ENCODE measurements around the gene CLSTN2. TPM values are rescaled to one million over a fixed set of nuclear protein-coding genes. Genes with fewer than 3 reads are reported as not detected.

Gene CLSTN2
- total and polyA plus RNA-seq, 2 of the 8 experiments (the other 6 are each of a cell fraction or from before 2014, with no cell fraction given), result 0.39 to 0.52 TPM

GRCh38 chr3:140189267-140189666, 254.3 kb downstream of the CLSTN2 start:
- Histone ChIP-seq H3K23ac (ENCODE audit: insufficient read length) (no peak overlapping the region), H3K56ac (replicated peaks; ENCODE audit: insufficient read length, low read depth, low read length) (no peak overlapping the region), H2AK5ac (ENCODE audit: low read depth, low read length) (no peak overlapping the region), H3K79me2 (ENCODE audit: control insufficient read depth in 1 of 2, insufficient read depth in 2 of 2, low read length in 2 of 2) (no peaks in the 10 kb centered on the region), H3K4me2 (ENCODE audit: insufficient read depth in 1 of 2, low read depth in 2 of 2, low read length in 2 of 2) (no peak overlapping the region), H2BK15ac (ENCODE audit: low read length) (no peak overlapping the region), H3K27ac (ENCODE audit: low read depth, low read length) (no peak overlapping the region), H4K5ac (ENCODE audit: insufficient read length, low read depth, low read length) (no peak overlapping the region), H3K14ac (ENCODE audit: insufficient read length) (no peak overlapping the region), H3K18ac (ENCODE audit: extremely low read depth, low read length) (no peak overlapping the region), H3K23me2 (ENCODE audit: low read depth, low read length) (no peaks in the 10 kb centered on the region), H3K79me1 (ENCODE audit: low read depth, low read length) (no peaks in the 10 kb centered on the region), H4K20me1 (replicated peaks in 1 of 2; ENCODE audit: control insufficient read depth in 1 of 2, insufficient read depth in 2 of 2, low read length in 2 of 2) (no peaks in the 10 kb centered on the region), H4K8ac (ENCODE audit: extremely low read depth, insufficient read depth, low read length) (no peak overlapping the region), H2BK5ac (ENCODE audit: low read depth, low read length) (no peak overlapping the region), H3K9me3 (ENCODE audit: insufficient read depth in 2 of 2, low read depth in 1 of 2, low read length in 1 of 2) (peaks cover 0 to 3% of the 10 kb centered on the region in 2 experiments; a peak in 1 of 4 replicates), H2BK20ac (ENCODE audit: low read length) (no peak overlapping the region), H2BK120ac (replicated peaks; ENCODE audit: low read depth, low read length) (no peak overlapping the region), H2BK12ac (ENCODE audit: low read depth, low read length) (no peak overlapping the region), H3K4me3 (ENCODE audit: extremely low read depth in 1 of 4, insufficient read depth in 2 of 4, low read depth in 3 of 4, low read length in 4 of 4) (no peak overlapping the region), H3K27me3 (replicated peaks in 1 of 4; ENCODE audit: control insufficient read depth in 3 of 4, extremely low read depth in 1 of 4, insufficient read depth in 3 of 4, low read length in 3 of 4) (no peaks in the 10 kb centered on the region), H2AFZ (ENCODE audit: low read length) (no peak overlapping the region), H3K4me1 (replicated peaks in 1 of 4; ENCODE audit: control insufficient read depth in 3 of 4, insufficient read depth in 4 of 4, low read length in 3 of 4) (no peaks in the 10 kb centered on the region), H4K91ac (replicated peaks; ENCODE audit: insufficient read length, low read length) (no peak overlapping the region), H3K9ac (replicated peaks in 1 of 4; ENCODE audit: extremely low read depth in 1 of 4, low read depth in 3 of 4, low read length in 3 of 4) (no peak overlapping the region), H3K36me3 (ENCODE audit: control insufficient read depth in 2 of 4, insufficient read depth in 4 of 4, low read length in 3 of 4) (no peaks in the 10 kb centered on the region), H3K4ac (replicated peaks; ENCODE audit: insufficient read length, low read depth, low read length) (no peak overlapping the region)
- FAIRE-seq (no peak), DNase-seq (ENCODE audit: low read depth in 1 of 2, low spot score in 2 of 2) (no peak)
- ChIA-PET CTCF (ENCODE audit: partially characterized antibody) (no interaction called here), POLR2A (ENCODE audit: partially characterized antibody) (no interaction called here)
- 94% methylated on average over 3 of the region's 3 CpGs; no CpG with 5 or more reads in 1 of the 2 experiments for WGBS, 2 experiments (ENCODE audit: extremely low coverage in 1 of 2, insufficient coverage in 1 of 2, insufficient read length in 1 of 2, insufficient replicate concordance in 2 of 2, low coverage in 1 of 2, low lambda C conversion rate in 2 of 2, missing lambda C conversion rate in 1 of 2)
- TF ChIP-seq SUZ12 (IDR thresholded peaks at IDR 0.05; ENCODE audit: low read length) (no peak), GABPA (IDR thresholded peaks at IDR 0.05; ENCODE audit: borderline replicate concordance, insufficient read depth, low read length) (no peak), BRCA1 (IDR thresholded peaks at IDR 0.05; ENCODE audit: low read depth, low read length) (no peak), TAF7 (optimal IDR thresholded peaks at IDR 0.05; ENCODE audit: borderline replicate concordance, low read depth, low read length) (no peak), KDM1A (IDR thresholded peaks at IDR 0.05; ENCODE audit: borderline replicate concordance, low read length) (no peak), SAP30 (IDR thresholded peaks at IDR 0.05; ENCODE audit: insufficient read depth, insufficient replicate concordance, low read length) (no peak), BCL11A (IDR thresholded peaks at IDR 0.05; ENCODE audit: low read depth in 2 of 2, low read length in 2 of 2) (no peak), SP1 (IDR thresholded peaks at IDR 0.05; ENCODE audit: low read depth, low read length) (no peak), HDAC2 (IDR thresholded peaks at IDR 0.05; ENCODE audit: borderline replicate concordance in 1 of 2, low read depth in 2 of 2, low read length in 2 of 2) (no peak), CTBP2 (IDR thresholded peaks at IDR 0.05; ENCODE audit: borderline replicate concordance, insufficient read depth, insufficient read length, low read length) (no peak), EZH2 (IDR thresholded peaks at IDR 0.05; ENCODE audit: low read depth, low read length, severe bottlenecking) (no peak)

Measured in H1 (cell line).